T47D (cell line): ENCODE measurements around the gene ATXN2.

ENCODE experiments used
- DNase-seq, 2 experiments: peaks; one replicate each; pipeline versions ENCODE4 v3.0.0 to v3.0.0-alpha.2; 2011 to 2012; ENCODE audit warnings: low read depth in 1 of 2, low spot score in 1 of 2
- JUND ChIP-seq: IDR thresholded peaks from 2 replicates; pipeline ENCODE4 v1.6.1; 2012; ENCODE audit warnings: low read depth
- in situ Hi-C: cut with HindIII; loops from 2 replicates; pipeline ENCODE4 v1.10.0; 2016; ENCODE audit warnings: low sequenced_read_pairs, low pct_unique_long_range_greater_than_20kb

Gene ATXN2

GRCh38 chr12:111445726-111446581 lies 153.2 kb downstream of the ATXN2 start:
- no peak for TF ChIP-seq JUND
- DNase-seq, result no peak
- in situ Hi-C loops, result no loop called here

GRCh38 chr12:111444925-111445725 lies 154.0 kb downstream of the ATXN2 start:
- no peak for TF ChIP-seq JUND
- in situ Hi-C loops, result no loop called here
- DNase-seq, result no peak

- no peak for DNase-seq
- TF ChIP-seq JUND, result no peak
- in situ Hi-C loops, result no loop called here
Observed at GRCh38 chr12:111444314-111444924, 154.7 kb downstream of the ATXN2 start.

GRCh38 chr12:111443586-111443985 lies 155.5 kb downstream of the ATXN2 start:
- TF ChIP-seq JUND, result no peak
- no peak for DNase-seq

GRCh38 chr12:111443086-111443485 lies 156.0 kb downstream of the ATXN2 start:
- in situ Hi-C loops, result no loop called here
- no peak for TF ChIP-seq JUND
- no peak for DNase-seq

More at GRCh38 chr12:111443586-111443985, 155.5 kb downstream of the ATXN2 start:
- in situ Hi-C loops, result no loop called here

- no peak for DNase-seq
- TF ChIP-seq JUND, result no peak
- in situ Hi-C loops, result no loop called here
Observed at GRCh38 chr12:111442301-111443045, 156.6 kb downstream of the ATXN2 start.

GRCh38 chr12:111441107-111441928 lies 157.8 kb downstream of the ATXN2 start:
- DNase-seq, result no peak
- in situ Hi-C loops, result no loop called here
- no peak for TF ChIP-seq JUND

- no peak for DNase-seq
- TF ChIP-seq JUND, result no peak
- in situ Hi-C loops, result no loop called here
Observed at GRCh38 chr12:111440631-111441030, 158.5 kb downstream of the ATXN2 start.

GRCh38 chr12:111440152-111440551 lies 159.0 kb downstream of the ATXN2 start:
- no peak for TF ChIP-seq JUND
- in situ Hi-C loops, result no loop called here
- DNase-seq, result no peak

GRCh38 chr12:111439657-111440151 lies 159.4 kb downstream of the ATXN2 start:
- no peak for TF ChIP-seq JUND
- no peak for DNase-seq
- in situ Hi-C loops, result no loop called here

GRCh38 chr12:111438481-111438880 lies 160.6 kb downstream of the ATXN2 start:
- in situ Hi-C loops, result no loop called here
- DNase-seq, result no peak
- no peak for TF ChIP-seq JUND
